SU-DHL-6 (cell line): ENCODE measurements around the gene CAPN14.

Experiments
- H2AFZ ChIP-seq: fragments of 200-600 bp; sonication (generic); 2 replicates; pipeline ENCODE4 v1.6.1; 2014; ENCODE audit warnings: low read depth, mild to moderate bottlenecking, moderate library complexity, mixed read lengths, antibody characterized with exemption, low read length; ENCODE audit not compliant: severe bottlenecking
- H3F3A ChIP-seq: fragments of 200-600 bp; shearing (Covaris generic); 2 replicates; pipeline ENCODE4 v1.6.0; 2016; ENCODE audit warnings: antibody characterized with exemption, mild to moderate bottlenecking; ENCODE audit not compliant: insufficient read depth
- H3K27ac ChIP-seq: fragments of 200-600 bp; sonication (generic); 2 replicates; pipeline ENCODE4 v1.5.1; 2016; ENCODE audit warnings: low read depth, mild to moderate bottlenecking, low read length, moderate library complexity, mixed read lengths
- H3K27me3 ChIP-seq: fragments of 200-600 bp; sonication (generic), shearing (Covaris generic); 2 replicates; pipeline ENCODE4 v1.6.0; 2014; ENCODE audit warnings: mild to moderate bottlenecking, low read length
- H3K36me3 ChIP-seq: fragments of 200-600 bp; sonication (generic); 2 replicates; pipeline ENCODE4 v1.6.1; 2014; ENCODE audit warnings: mild to moderate bottlenecking, low read length, mixed read lengths
- H3K4me2 ChIP-seq: fragments of 300-600, 200-600 bp; shearing (Covaris generic), sonication (generic); 2 replicates; pipeline ENCODE4 v1.6.0; 2014; ENCODE audit warnings: low read length, low read depth, mild to moderate bottlenecking; ENCODE audit not compliant: poor library complexity, severe bottlenecking
- H3K4me3 ChIP-seq: fragments of 200-600 bp; sonication (generic); 2 replicates; pipeline ENCODE4 v1.5.1; 2014; ENCODE audit warnings: antibody characterized with exemption, low read length, mild to moderate bottlenecking, mixed read lengths; ENCODE audit not compliant: insufficient read depth, poor library complexity, severe bottlenecking
- H3K79me2 ChIP-seq: fragments of 200-600 bp; sonication (generic); 2 replicates; pipeline ENCODE4 v1.6.1; 2014; ENCODE audit warnings: mild to moderate bottlenecking, low read length, moderate library complexity; ENCODE audit not compliant: insufficient read depth
- H3K9ac ChIP-seq: fragments of 200-600 bp; sonication (generic); 2 replicates; pipeline ENCODE4 v1.7.0; 2014; ENCODE audit warnings: mild to moderate bottlenecking, low read length
- H3K9me2 ChIP-seq: fragments of 200-600 bp; sonication (generic); replicated peaks from 2 replicates; pipeline ENCODE4 v1.6.1; 2014; ENCODE audit warnings: low read length; ENCODE audit not compliant: insufficient read depth
- H3K9me3 ChIP-seq: fragments of 200-600 bp; sonication (generic); 2 replicates; pipeline ENCODE4 v1.6.1; 2014; ENCODE audit warnings: low read length, mixed read lengths; ENCODE audit not compliant: insufficient read depth
- H4K20me1 ChIP-seq: fragments of 200-600 bp; sonication (generic); 2 replicates; pipeline ENCODE4 v1.6.1; 2014; ENCODE audit warnings: low read depth, mild to moderate bottlenecking, antibody characterized with exemption, low read length, moderate library complexity, mixed read lengths
- EZH2phosphoT487 ChIP-seq: fragments of 200-600 bp; sonication (generic), shearing (Covaris generic); conservative IDR thresholded peaks from 2 replicates; pipeline ENCODE4 v1.6.1; 2018; ENCODE audit warnings: mild to moderate bottlenecking, antibody characterized with exemption, low read length, moderate library complexity, mixed read lengths
- TF ChIP-seq, protein P1 (sequence below): fragments of 200-600 bp; sonication (generic); IDR thresholded peaks from one replicate; pipeline ENCODE4 v1.5.1; 2017; ENCODE audit warnings: antibody characterized with exemption, mild to moderate bottlenecking, low read length, moderate library complexity; ENCODE audit not compliant: insufficient read depth, poor library complexity, severe bottlenecking

Gene CAPN14

DNA sequence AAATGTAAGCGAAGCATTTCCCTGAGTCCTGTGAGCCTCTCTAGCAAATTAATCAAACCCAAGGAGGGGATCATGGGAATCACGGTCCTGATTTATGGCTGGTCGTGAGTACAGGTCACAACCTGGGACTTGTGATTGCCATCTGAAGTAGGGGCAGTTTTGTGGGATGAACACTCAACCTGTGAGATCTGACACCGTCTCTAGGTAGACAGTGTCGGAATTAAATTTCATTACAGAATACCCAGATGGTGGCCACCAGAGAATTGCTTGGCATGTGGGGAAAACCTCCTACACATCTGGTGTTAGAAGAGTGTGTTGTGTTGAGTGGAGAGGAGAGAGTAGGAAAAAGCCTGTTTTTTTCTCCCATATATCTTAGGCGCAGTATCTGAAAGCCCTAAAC is 12.5 kb downstream of the CAPN14 start:
- H3K4me2 ChIP-seq, result no peak overlapping the region
- no peaks in the 10 kb centered on the region for H3F3A ChIP-seq
- H3K27ac ChIP-seq, result no peak overlapping the region
- H4K20me1 ChIP-seq, result no peaks in the 10 kb centered on the region
- no peak for TF ChIP-seq EZH2phosphoT487
- TF ChIP-seq, protein P1, sequence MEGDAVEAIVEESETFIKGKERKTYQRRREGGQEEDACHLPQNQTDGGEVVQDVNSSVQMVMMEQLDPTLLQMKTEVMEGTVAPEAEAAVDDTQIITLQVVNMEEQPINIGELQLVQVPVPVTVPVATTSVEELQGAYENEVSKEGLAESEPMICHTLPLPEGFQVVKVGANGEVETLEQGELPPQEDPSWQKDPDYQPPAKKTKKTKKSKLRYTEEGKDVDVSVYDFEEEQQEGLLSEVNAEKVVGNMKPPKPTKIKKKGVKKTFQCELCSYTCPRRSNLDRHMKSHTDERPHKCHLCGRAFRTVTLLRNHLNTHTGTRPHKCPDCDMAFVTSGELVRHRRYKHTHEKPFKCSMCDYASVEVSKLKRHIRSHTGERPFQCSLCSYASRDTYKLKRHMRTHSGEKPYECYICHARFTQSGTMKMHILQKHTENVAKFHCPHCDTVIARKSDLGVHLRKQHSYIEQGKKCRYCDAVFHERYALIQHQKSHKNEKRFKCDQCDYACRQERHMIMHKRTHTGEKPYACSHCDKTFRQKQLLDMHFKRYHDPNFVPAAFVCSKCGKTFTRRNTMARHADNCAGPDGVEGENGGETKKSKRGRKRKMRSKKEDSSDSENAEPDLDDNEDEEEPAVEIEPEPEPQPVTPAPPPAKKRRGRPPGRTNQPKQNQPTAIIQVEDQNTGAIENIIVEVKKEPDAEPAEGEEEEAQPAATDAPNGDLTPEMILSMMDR, result no peak
- no peaks in the 10 kb centered on the region for H3K9me2 ChIP-seq
- no peaks in the 10 kb centered on the region for H3K9me3 ChIP-seq
- H3K4me3 ChIP-seq, result no peak overlapping the region
- H3K79me2 ChIP-seq, result no peaks in the 10 kb centered on the region
- no peak overlapping the region for H3K9ac ChIP-seq
- H3K36me3 ChIP-seq, result no peaks in the 10 kb centered on the region
- no peaks in the 10 kb centered on the region for H3K27me3 ChIP-seq
- no peak overlapping the region for H2AFZ ChIP-seq

DNA sequence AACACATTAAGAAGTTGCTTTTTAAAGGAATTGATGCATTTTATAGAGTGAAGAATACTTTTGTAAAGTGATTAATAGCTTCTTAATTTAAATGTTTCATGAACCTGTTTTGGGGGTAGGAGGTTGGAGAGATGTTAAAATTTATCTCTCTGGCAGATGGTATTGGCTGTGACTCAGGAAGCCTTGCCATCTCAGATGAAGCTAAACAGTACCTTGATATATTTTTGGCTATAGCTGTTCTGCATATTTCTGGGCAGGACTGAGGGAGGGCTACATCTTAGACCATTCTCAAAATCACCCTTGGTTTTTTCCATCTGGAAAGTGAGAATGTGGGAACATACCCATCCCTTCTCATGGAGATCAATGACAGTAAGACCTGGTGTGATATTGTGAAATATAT is 13.4 kb downstream of the CAPN14 start:
- TF ChIP-seq EZH2phosphoT487, result no peak
- TF ChIP-seq, protein P1, result no peak
- H3K36me3 ChIP-seq, result no peaks in the 10 kb centered on the region
- no peaks in the 10 kb centered on the region for H3K79me2 ChIP-seq
- H3K9ac ChIP-seq, result no peak overlapping the region
- no peak overlapping the region for H3K27ac ChIP-seq
- H3K4me3 ChIP-seq, result no peak overlapping the region
- no peak overlapping the region for H3K4me2 ChIP-seq
- no peaks in the 10 kb centered on the region for H3K9me3 ChIP-seq
- H2AFZ ChIP-seq, result no peak overlapping the region
- no peaks in the 10 kb centered on the region for H3K9me2 ChIP-seq
- no peaks in the 10 kb centered on the region for H4K20me1 ChIP-seq
- no peaks in the 10 kb centered on the region for H3K27me3 ChIP-seq
- no peaks in the 10 kb centered on the region for H3F3A ChIP-seq

DNA sequence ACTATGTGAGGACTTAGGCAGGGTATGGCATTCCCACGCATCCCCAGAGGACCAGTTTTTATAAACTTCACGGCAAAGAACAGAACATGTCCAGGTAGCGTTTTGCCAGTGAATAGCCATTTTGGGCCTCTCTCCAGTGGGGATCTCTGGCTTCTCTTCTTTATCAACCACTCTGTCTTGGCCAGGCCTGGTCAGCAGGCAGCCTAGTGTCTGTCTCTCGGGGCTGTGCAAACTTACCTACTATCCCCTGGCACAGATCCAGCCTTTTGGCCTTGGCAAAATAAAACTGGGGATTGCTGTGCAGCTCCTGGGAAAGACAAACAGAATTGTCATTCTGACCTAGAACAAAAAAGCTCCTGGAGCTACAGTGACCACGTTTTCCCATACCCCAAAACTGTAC is 14.5 kb downstream of the CAPN14 start:
- Histone ChIP-seq H3K4me2 (no peak overlapping the region), H2AFZ (no peak overlapping the region), H3K79me2 (no peaks in the 10 kb centered on the region), H4K20me1 (no peaks in the 10 kb centered on the region), H3K36me3 (no peaks in the 10 kb centered on the region), H3K9me3 (no peaks in the 10 kb centered on the region), H3K9me2 (no peaks in the 10 kb centered on the region), H3K27me3 (no peaks in the 10 kb centered on the region), H3K9ac (no peak overlapping the region), H3F3A (no peaks in the 10 kb centered on the region), H3K27ac (no peak overlapping the region), H3K4me3 (no peak overlapping the region)
- TF ChIP-seq, protein P1, result no peak

DNA sequence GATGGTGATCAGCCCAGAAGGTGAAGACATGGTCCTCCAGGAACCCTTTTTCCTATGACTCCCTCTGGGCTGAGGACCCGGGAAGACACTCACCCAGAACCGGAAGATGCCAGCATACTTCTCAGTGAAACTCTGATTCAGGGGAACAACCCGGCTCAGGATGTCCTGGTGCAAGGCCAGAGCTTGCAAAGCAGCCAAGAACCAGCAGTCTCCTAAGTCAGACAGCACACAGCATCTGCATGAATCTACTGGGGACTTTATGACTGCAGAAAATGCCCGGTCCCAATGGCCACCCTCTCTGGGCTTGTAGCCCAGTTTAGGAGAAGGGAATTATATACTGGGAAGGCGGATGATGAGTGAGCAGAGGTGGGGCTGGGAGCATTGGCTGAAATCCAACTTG is 15.3 kb downstream of the CAPN14 start:
- H3K4me2 ChIP-seq, result no peak overlapping the region
- no peaks in the 10 kb centered on the region for H3K9me3 ChIP-seq
- H3K9me2 ChIP-seq, result no peaks in the 10 kb centered on the region
- no peak for TF ChIP-seq EZH2phosphoT487
- TF ChIP-seq, protein P1, result no peak
- no peaks in the 10 kb centered on the region for H3K79me2 ChIP-seq
- H3F3A ChIP-seq, result no peaks in the 10 kb centered on the region
- H3K27ac ChIP-seq, result no peak overlapping the region
- no peaks in the 10 kb centered on the region for H4K20me1 ChIP-seq
- H3K4me3 ChIP-seq, result no peak overlapping the region
- no peaks in the 10 kb centered on the region for H3K27me3 ChIP-seq
- no peak overlapping the region for H3K9ac ChIP-seq
- H2AFZ ChIP-seq, result no peak overlapping the region
- H3K36me3 ChIP-seq, result no peaks in the 10 kb centered on the region
